ENCODE data around the gene BNC2. TPM values are rescaled to one million over a fixed set of nuclear protein-coding genes. Genes with fewer than 3 reads are reported as not detected.

The BNC2 gene
- total RNA-seq, 2 experiments from 2014 or later = not detected

DNA sequence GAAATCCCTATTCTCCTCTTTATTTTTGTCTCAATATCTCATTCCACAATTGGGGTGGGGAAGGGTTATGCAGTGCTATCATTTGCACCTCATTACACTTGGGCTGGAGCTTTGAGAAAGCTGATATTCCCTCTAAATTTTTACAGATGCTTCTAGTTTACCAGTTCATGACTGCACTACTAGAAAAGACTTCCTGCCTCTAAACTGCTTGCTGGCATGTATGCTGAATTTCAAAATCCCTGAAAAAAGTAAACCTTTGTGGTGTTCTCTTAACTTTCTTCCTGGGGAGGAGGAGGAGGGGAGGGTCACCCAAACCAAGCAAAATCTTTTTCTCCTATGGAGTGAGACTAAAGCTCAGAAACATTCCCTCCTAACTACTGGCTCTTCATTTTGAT lies 45.1 kb downstream of the BNC2 start:
- Mint-ChIP-seq H3K4me3 (no peak overlapping the region), H3K27ac (no peak overlapping the region), H3K27me3 (peaks cover 23% of the 10 kb centered on the region), H3K9me3 (peaks cover 2% of the 10 kb centered on the region), H3K4me1 (ENCODE audit: low read depth) (no peaks in the 10 kb centered on the region), H3K36me3 (ENCODE audit: low read depth) (no peaks in the 10 kb centered on the region)
- TF ChIP-seq, protein P1, sequence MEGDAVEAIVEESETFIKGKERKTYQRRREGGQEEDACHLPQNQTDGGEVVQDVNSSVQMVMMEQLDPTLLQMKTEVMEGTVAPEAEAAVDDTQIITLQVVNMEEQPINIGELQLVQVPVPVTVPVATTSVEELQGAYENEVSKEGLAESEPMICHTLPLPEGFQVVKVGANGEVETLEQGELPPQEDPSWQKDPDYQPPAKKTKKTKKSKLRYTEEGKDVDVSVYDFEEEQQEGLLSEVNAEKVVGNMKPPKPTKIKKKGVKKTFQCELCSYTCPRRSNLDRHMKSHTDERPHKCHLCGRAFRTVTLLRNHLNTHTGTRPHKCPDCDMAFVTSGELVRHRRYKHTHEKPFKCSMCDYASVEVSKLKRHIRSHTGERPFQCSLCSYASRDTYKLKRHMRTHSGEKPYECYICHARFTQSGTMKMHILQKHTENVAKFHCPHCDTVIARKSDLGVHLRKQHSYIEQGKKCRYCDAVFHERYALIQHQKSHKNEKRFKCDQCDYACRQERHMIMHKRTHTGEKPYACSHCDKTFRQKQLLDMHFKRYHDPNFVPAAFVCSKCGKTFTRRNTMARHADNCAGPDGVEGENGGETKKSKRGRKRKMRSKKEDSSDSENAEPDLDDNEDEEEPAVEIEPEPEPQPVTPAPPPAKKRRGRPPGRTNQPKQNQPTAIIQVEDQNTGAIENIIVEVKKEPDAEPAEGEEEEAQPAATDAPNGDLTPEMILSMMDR (IDR thresholded peaks at IDR 0.05) = no peak
- intact Hi-C loops (cut with DNase I, micrococcal nuclease) = no loop called here
- peaks cover 0 to 10% of the 10 kb centered on the region in 2 experiments for H3K9me3 ChIP-seq (ENCODE audit: control insufficient read depth in 1 of 2, insufficient read depth in 1 of 2, low read length in 2 of 2)
- no peaks in the 10 kb centered on the region for H3K27me3 ChIP-seq (ENCODE audit: control insufficient read depth in 1 of 2, insufficient read depth in 2 of 2, low read length in 2 of 2)
- H3K27ac ChIP-seq (ENCODE audit: low read depth in 1 of 2, low read length in 2 of 2) = no peak overlapping the region
- ATAC-seq (ENCODE audit: poor library complexity) (no peak), DNase-seq (no peak)
- no peaks in the 10 kb centered on the region for H3K4me1 ChIP-seq (ENCODE audit: insufficient read depth, low read length)
- POLR2A ChIA-PET = no interaction called here
- H3K36me3 ChIP-seq (ENCODE audit: insufficient read depth, low read length) = no peaks in the 10 kb centered on the region
- CTCF ChIA-PET = no interaction called here
- H3K4me3 ChIP-seq (ENCODE audit: low read length) = no peak overlapping the region

DNA sequence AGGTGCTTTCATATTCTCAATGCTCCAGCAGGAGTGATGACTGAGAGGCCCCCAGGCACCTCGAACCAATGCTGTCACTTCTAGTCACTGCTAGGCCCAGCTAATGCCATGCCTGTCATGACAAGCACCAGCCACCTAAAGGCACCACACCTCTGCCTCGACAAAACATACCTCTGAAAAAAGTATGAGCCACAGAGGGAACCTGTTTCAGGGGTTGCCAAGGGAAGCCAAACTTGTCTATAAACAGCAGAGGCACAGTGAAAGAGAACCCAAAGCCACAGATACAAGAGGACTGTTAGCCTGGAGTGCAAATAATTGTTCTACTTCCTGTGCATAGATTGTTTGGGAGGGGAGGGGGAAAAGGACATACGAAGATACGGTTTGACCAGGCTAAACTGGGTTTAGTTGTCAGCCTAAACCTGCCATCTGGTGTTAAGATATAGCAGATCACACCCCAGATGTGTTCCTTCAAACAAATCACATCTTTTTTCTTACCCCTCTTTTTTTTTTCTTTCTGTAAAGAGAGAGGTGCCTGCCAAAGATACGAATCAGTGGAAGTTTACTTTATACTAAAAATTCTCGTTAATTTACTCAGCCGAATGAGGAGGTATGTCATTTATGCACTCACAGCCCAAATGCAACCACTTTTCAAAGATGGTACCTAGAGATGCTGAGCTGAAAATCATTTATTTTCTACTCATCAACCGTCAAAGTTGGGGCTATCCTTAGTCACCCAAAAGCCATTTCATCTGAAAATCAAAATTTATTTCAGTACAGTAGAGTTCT lies 45.7 kb downstream of the BNC2 start:
- ChIA-PET POLR2A (no interaction called here), CTCF (no interaction called here)
- no peak overlapping the region for H3K4me3 Mint-ChIP-seq
- Histone ChIP-seq H3K27me3 (ENCODE audit: control insufficient read depth in 1 of 2, insufficient read depth in 2 of 2, low read length in 2 of 2) (no peaks in the 10 kb centered on the region), H3K27ac (ENCODE audit: low read depth in 1 of 2, low read length in 2 of 2) (no peak overlapping the region), H3K4me3 (ENCODE audit: low read length) (no peak overlapping the region), H3K4me1 (ENCODE audit: insufficient read depth, low read length) (no peaks in the 10 kb centered on the region), H3K9me3 (ENCODE audit: control insufficient read depth in 1 of 2, insufficient read depth in 1 of 2, low read length in 2 of 2) (peaks cover 0 to 14% of the 10 kb centered on the region in 2 experiments), H3K36me3 (ENCODE audit: insufficient read depth, low read length) (no peaks in the 10 kb centered on the region)
- ATAC-seq (ENCODE audit: poor library complexity) (no peak), DNase-seq (no peak)
- TF ChIP-seq, protein P1 (IDR thresholded peaks at IDR 0.05) = no peak
- peaks cover 2% of the 10 kb centered on the region for H3K9me3 Mint-ChIP-seq
- H3K27me3 Mint-ChIP-seq = peaks cover 23% of the 10 kb centered on the region
- H3K27ac Mint-ChIP-seq = no peak overlapping the region
- no peaks in the 10 kb centered on the region for H3K36me3 Mint-ChIP-seq (ENCODE audit: low read depth)
- intact Hi-C loops (cut with DNase I, micrococcal nuclease) = no loop called here
- no peaks in the 10 kb centered on the region for H3K4me1 Mint-ChIP-seq (ENCODE audit: low read depth)

DNA sequence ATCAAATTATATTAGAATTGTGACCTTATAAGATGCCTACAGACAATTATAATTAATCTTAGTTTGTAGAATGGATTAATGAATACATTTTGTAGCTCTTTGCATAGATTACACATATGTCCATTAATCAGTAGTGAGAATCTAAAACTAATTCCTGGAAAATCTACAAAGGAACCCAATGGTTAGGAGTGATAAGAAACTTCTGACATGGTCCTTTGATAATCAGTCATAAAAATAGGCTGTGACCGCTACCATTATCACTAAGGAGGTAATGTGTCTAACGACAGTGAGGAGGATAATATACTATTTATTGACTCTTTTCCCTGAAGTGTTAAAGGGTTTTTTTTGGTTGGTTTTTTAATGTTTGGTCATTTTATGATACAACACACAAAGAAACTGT lies 46.6 kb downstream of the BNC2 start:
- Histone ChIP-seq H3K4me3 (ENCODE audit: low read length) (no peak overlapping the region), H3K4me1 (ENCODE audit: insufficient read depth, low read length) (no peaks in the 10 kb centered on the region), H3K27me3 (ENCODE audit: control insufficient read depth in 1 of 2, insufficient read depth in 2 of 2, low read length in 2 of 2) (no peaks in the 10 kb centered on the region), H3K9me3 (ENCODE audit: control insufficient read depth in 1 of 2, insufficient read depth in 1 of 2, low read length in 2 of 2) (peaks cover 0 to 12% of the 10 kb centered on the region in 2 experiments), H3K27ac (ENCODE audit: low read depth in 1 of 2, low read length in 2 of 2) (no peak overlapping the region), H3K36me3 (ENCODE audit: insufficient read depth, low read length) (no peaks in the 10 kb centered on the region)
- Mint-ChIP-seq H3K4me3 (no peak overlapping the region), H3K9me3 (peaks cover 2% of the 10 kb centered on the region), H3K36me3 (ENCODE audit: low read depth) (no peaks in the 10 kb centered on the region), H3K27ac (no peak overlapping the region), H3K4me1 (ENCODE audit: low read depth) (no peaks in the 10 kb centered on the region), H3K27me3 (peaks cover 18% of the 10 kb centered on the region)
- no peak for ATAC-seq (ENCODE audit: poor library complexity)
- intact Hi-C loops (cut with DNase I, micrococcal nuclease) = no loop called here
- POLR2A ChIA-PET = no interaction called here
- CTCF ChIA-PET = no interaction called here
- TF ChIP-seq, protein P1 (IDR thresholded peaks at IDR 0.05) = no peak
- no peak for DNase-seq
